Lower leg skin (tissue), 3 donors: ENCODE data around the gene ABLIM1.

ENCODE experiments used
- CTCF ChIP-seq, 3 donors: fragments of 450-650 bp; IDR thresholded peaks; one replicate each; pipeline ENCODE4 v1.5.1; 2016; ENCODE audit warnings: antibody characterized with exemption in 3 of 3, mild to moderate bottlenecking in 3 of 3, moderate library complexity in 2 of 3
- POLR2A ChIP-seq, 2 donors: fragments of 450-650 bp; IDR thresholded peaks; one replicate each; pipeline ENCODE4 v1.6.1; 2016 to 2017; ENCODE audit warnings: antibody characterized with exemption in 2 of 2, mild to moderate bottlenecking in 1 of 2, moderate library complexity in 1 of 2

DNA sequence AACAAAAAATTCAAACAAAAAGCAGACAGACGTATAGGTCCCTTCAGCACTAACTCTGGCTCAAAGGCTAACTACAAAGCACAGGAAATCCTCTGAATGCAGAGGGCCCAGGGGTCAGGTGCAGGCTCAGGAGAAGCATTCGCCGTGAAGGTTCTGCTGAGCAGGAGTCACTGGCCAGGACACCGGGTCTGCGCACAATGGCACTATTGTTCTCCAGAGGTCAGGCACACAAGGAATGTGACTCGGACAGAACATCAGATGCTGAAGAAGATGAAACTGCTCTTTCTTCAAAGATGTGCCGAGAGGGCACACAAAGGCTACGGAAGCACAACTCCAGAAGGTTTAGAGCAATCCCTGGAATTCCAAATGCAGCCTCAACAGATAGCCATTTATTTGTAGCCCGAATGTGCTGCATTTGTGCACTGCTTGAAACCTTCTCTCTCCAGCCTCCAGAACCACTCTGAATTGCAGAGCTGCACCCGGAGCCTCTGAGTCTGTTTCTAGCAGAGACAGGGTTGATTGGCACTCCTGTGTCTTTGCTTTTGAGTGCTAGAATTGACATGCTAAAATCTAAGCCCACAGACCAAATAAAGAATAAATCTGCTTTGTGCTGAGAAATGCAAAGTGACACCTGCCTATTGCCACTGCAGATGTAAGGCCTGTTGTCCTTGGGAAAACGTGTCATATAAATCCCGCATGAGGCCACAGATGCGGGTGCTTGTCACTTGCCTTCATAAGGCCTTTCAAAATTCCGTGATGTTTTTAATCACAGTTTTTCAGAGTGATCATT is 168.4 kb downstream of the ABLIM1 start:
- no peak for TF ChIP-seq CTCF (IDR thresholded peaks at IDR 0.05)
- TF ChIP-seq POLR2A (IDR thresholded peaks at IDR 0.05), result no peak
